ENCODE data around the gene TMEM120B.

GRCh38 chr12:121828826-121829225, 116.3 kb downstream of the TMEM120B start:
- TF ChIP-seq, protein P1, sequence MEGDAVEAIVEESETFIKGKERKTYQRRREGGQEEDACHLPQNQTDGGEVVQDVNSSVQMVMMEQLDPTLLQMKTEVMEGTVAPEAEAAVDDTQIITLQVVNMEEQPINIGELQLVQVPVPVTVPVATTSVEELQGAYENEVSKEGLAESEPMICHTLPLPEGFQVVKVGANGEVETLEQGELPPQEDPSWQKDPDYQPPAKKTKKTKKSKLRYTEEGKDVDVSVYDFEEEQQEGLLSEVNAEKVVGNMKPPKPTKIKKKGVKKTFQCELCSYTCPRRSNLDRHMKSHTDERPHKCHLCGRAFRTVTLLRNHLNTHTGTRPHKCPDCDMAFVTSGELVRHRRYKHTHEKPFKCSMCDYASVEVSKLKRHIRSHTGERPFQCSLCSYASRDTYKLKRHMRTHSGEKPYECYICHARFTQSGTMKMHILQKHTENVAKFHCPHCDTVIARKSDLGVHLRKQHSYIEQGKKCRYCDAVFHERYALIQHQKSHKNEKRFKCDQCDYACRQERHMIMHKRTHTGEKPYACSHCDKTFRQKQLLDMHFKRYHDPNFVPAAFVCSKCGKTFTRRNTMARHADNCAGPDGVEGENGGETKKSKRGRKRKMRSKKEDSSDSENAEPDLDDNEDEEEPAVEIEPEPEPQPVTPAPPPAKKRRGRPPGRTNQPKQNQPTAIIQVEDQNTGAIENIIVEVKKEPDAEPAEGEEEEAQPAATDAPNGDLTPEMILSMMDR (conservative IDR thresholded peaks at IDR 0.05; ENCODE audit: low read depth, low read length) = no peak
- TF ChIP-seq EZH2 (IDR thresholded peaks at IDR 0.05; ENCODE audit: low read length, unreplicated experiment) (no peak), EZH2phosphoT487 (IDR thresholded peaks at IDR 0.05; ENCODE audit: borderline replicate concordance, low read length) (no peak)
